HepG2 (cell line): ENCODE results near the gene CAMSAP2. TPM values are rescaled to one million over a fixed set of nuclear protein-coding genes. Genes with fewer than 3 reads are reported as not detected.

Source experiments
- BATF2 ChIP-seq: sonication (generic); formaldehyde crosslinking; IDR thresholded peaks from 2 replicates; pipeline ENCODE4 v1.8.0; 2022; ENCODE audit warnings: mild to moderate bottlenecking, missing genetic modification reagents, moderate library complexity
- CAMTA2 ChIP-seq: sonication (generic); formaldehyde crosslinking; IDR thresholded peaks from 2 replicates; pipeline ENCODE4 v1.4.0; 2020; ENCODE audit warnings: mild to moderate bottlenecking, missing genetic modification reagents, borderline replicate concordance
- HDAC6 ChIP-seq: fragments of 200-600 bp; sonication (generic); IDR thresholded peaks from 2 replicates; pipeline ENCODE4 v1.7.0; 2017; ENCODE audit warnings: mild to moderate bottlenecking, antibody characterized with exemption, low read length, low read depth
- LBX2 ChIP-seq: sonication (generic); formaldehyde crosslinking; IDR thresholded peaks from 2 replicates; pipeline ENCODE4 v1.5.0; 2020; ENCODE audit warnings: missing genetic modification reagents, mild to moderate bottlenecking, borderline replicate concordance
- NCOA5 ChIP-seq: sonication (generic); formaldehyde crosslinking; IDR thresholded peaks from 2 replicates; pipeline ENCODE4 v1.4.0; 2020; ENCODE audit warnings: missing genetic modification reagents
- NFE2L1 ChIP-seq: sonication (generic); formaldehyde crosslinking; IDR thresholded peaks from 2 replicates; pipeline ENCODE4 v1.4.0; 2020; ENCODE audit warnings: missing genetic modification reagents, mild to moderate bottlenecking, borderline replicate concordance
- PBX3 ChIP-seq: sonication (generic); formaldehyde crosslinking; IDR thresholded peaks from 2 replicates; pipeline ENCODE4 v1.8.1; 2023; ENCODE audit warnings: missing genetic modification reagents, inconsistent platforms, borderline replicate concordance
- PHF20 ChIP-seq: sonication (generic); formaldehyde crosslinking; IDR thresholded peaks from 2 replicates; pipeline ENCODE4 v1.5.0; 2020; ENCODE audit warnings: mild to moderate bottlenecking, missing genetic modification reagents
- REST ChIP-seq, 2 experiments: IDR thresholded peaks; 2 replicates each; pipeline ENCODE4 v1.6.1; 2011 to 2012; ENCODE audit warnings: low read length in 2 of 2, borderline replicate concordance in 1 of 2, low read depth in 1 of 2, mild to moderate bottlenecking in 1 of 2, moderate library complexity in 1 of 2
- RFX1 ChIP-seq: fragments of 450-650 bp; IDR thresholded peaks from 2 replicates; pipeline ENCODE4 v1.6.1; 2017
- TIGD3 ChIP-seq: sonication (generic); formaldehyde crosslinking; IDR thresholded peaks from 2 replicates; pipeline ENCODE4 v1.5.1; 2020; ENCODE audit warnings: mild to moderate bottlenecking, missing genetic modification reagents, borderline replicate concordance
- ZBTB26 ChIP-seq: IDR thresholded peaks from 2 replicates; pipeline ENCODE4 v1.6.1; 2016; ENCODE audit warnings: missing compliant biosample characterization, missing genetic modification reagents, borderline replicate concordance
- ZBTB38 ChIP-seq: sonication (generic); formaldehyde crosslinking; IDR thresholded peaks from 2 replicates; pipeline ENCODE4 v1.5.1; 2020; ENCODE audit warnings: mild to moderate bottlenecking, missing genetic modification reagents
- ZBTB42 ChIP-seq: sonication (generic); formaldehyde crosslinking; IDR thresholded peaks from 2 replicates; pipeline ENCODE4 v1.5.0; 2020; ENCODE audit warnings: mild to moderate bottlenecking, missing genetic modification reagents
- ZNF234 ChIP-seq: sonication (generic); formaldehyde crosslinking; conservative IDR thresholded peaks from 2 replicates; pipeline ENCODE4 v1.5.1; 2020; ENCODE audit warnings: mild to moderate bottlenecking, missing genetic modification reagents
- ZNF441 ChIP-seq: sonication (generic); formaldehyde crosslinking; IDR thresholded peaks from 2 replicates; pipeline ENCODE4 v1.7.0; 2021; ENCODE audit warnings: missing genetic modification reagents, borderline replicate concordance
- ZNF605 ChIP-seq: sonication (generic); formaldehyde crosslinking; IDR thresholded peaks from 2 replicates; pipeline ENCODE4 v1.8.0; 2022; ENCODE audit warnings: mild to moderate bottlenecking, missing genetic modification reagents
- polyA plus RNA-seq, 8 experiments: library from polyadenylated mRNA; depleted of rRNA in 3 of 8; stranded (reverse) in 7 of 8; unstranded in 1 of 8; fragments of >200 nt; fragmentation: Illumina TruSeq in 4 of 8; extraction: Trizol in 4 of 8; gene quantifications; 2 replicates each; pipeline versions ENCODE4 v1.2.1 to v1.2.3, GENCODE V29; 2011 to 2016; ENCODE audit warnings: low read depth in 4 of 8, missing spikeins in 1 of 8, mixed read lengths in 1 of 8; ENCODE audit not compliant: insufficient read depth in 1 of 8
- total RNA-seq, 5 experiments: library from RNA; depleted of rRNA; stranded (reverse); fragments of >200 nt; fragmentation: Illumina TruSeq; extraction: Trizol; gene quantifications; 2 replicates each; pipeline ENCODE4 v1.2.3, GENCODE V29; 2016; ENCODE audit warnings: low read depth in 1 of 5
- TF ChIP-seq, protein P1 (sequence below): sonication (generic); formaldehyde crosslinking; IDR thresholded peaks from 2 replicates; pipeline ENCODE4 v1.5.0; 2020; ENCODE audit warnings: missing genetic modification reagents, mild to moderate bottlenecking, borderline replicate concordance

Gene CAMSAP2
- total and polyA plus RNA-seq, 2 of the 13 experiments (the other 11 are each of a cell fraction or from before 2014, with no cell fraction given): 3.4 to 8.2 TPM

- TF ChIP-seq TIGD3 (CRISPR knock-in tag) (no peak), NFE2L1 (CRISPR knock-in tag) (no peak), ZBTB38 (CRISPR knock-in tag) (peak; percentile 34; the same call in 1 of the 2 replicates), PHF20 (CRISPR knock-in tag) (no peak), CAMTA2 (no peak), ZNF605 (CRISPR knock-in tag) (no peak; the same call in 1 of the 2 replicates), ZNF234 (CRISPR knock-in tag) (no peak), REST (IDR thresholded peaks at IDR 0.05; ENCODE audit: borderline replicate concordance in 1 of 2, low read depth in 1 of 2, low read length in 2 of 2) (peak in 1 of 2 experiments; percentile 45; a peak in 1 of 4 replicates), NCOA5 (CRISPR knock-in tag) (no peak), LBX2 (CRISPR knock-in tag) (no peak), RFX1 (no peak), ZBTB42 (CRISPR knock-in tag) (no peak), HDAC6 (no peak), PBX3 (CRISPR knock-in tag) (no peak), ZBTB26 (peak; percentile 79; the same call in 1 of the 2 replicates), ZNF441 (CRISPR knock-in tag) (no peak), BATF2 (CRISPR knock-in tag) (no peak)
- TF ChIP-seq, protein P1, sequence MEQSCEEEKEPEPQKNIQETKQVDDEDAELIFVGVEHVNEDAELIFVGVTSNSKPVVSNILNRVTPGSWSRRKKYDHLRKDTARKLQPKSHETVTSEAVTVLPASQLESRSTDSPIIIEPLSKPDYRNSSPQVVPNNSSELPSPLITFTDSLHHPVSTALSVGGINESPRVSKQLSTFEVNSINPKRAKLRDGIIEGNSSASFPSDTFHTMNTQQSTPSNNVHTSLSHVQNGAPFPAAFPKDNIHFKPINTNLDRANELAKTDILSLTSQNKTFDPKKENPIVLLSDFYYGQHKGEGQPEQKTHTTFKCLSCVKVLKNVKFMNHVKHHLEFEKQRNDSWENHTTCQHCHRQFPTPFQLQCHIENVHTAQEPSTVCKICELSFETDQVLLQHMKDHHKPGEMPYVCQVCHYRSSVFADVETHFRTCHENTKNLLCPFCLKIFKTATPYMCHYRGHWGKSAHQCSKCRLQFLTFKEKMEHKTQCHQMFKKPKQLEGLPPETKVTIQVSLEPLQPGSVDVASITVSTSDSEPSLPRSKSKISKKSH (CRISPR knock-in tag): no peak
Measured at GRCh38 chr1:200896531-200897196, 158.0 kb downstream of the CAMSAP2 start (continued).
